WTC11 (cell line): ENCODE measurements around the gene CAMKMT. TPM values are rescaled to one million over a fixed set of nuclear protein-coding genes. Genes with fewer than 3 reads are reported as not detected.

Experiments
- ATAC-seq: fragments of 200-7000 bp; cut with Tn5 transposase; 2 replicates; pipeline ENCODE4 v1.10.0; 2021; ENCODE audit warnings: mild to moderate bottlenecking, moderate library complexity
- CTCF ChIA-PET: fragments of 300-600 bp; sonication (Branson Sonifier 250); formaldehyde crosslinking; loops from one replicate; lab custom pipeline; 2021; ENCODE audit warnings: antibody characterized with exemption; lab: Charles Lee
- POLR2A ChIA-PET: fragments of 350-600 bp; sonication (Branson Sonifier 250); formaldehyde crosslinking; loops from one replicate; lab custom pipeline; 2021; ENCODE audit warnings: antibody characterized with exemption; lab: Charles Lee
- DNase-seq: peaks from one replicate; pipeline ENCODE4 v3.0.0; 2021; ENCODE audit warnings: low spot score
- H3K27ac Mint-ChIP-seq: 2 replicates; pipeline ENCODE4 v1.8.0; 2021; ENCODE audit warnings: mixed read lengths
- H3K27me3 Mint-ChIP-seq: 2 replicates; pipeline ENCODE4 v1.8.0; 2021; ENCODE audit warnings: low read depth, mild to moderate bottlenecking, moderate library complexity, mixed read lengths
- H3K36me3 Mint-ChIP-seq: 2 replicates; pipeline ENCODE4 v1.8.0; 2021; ENCODE audit warnings: mixed read lengths
- H3K4me1 Mint-ChIP-seq: 2 replicates; pipeline ENCODE4 v1.8.0; 2022; ENCODE audit warnings: mixed read lengths
- H3K4me3 Mint-ChIP-seq: 2 replicates; pipeline ENCODE4 v1.8.0; 2021; ENCODE audit warnings: mild to moderate bottlenecking, moderate library complexity, mixed read lengths
- H3K9me3 Mint-ChIP-seq: 2 replicates; pipeline ENCODE4 v1.8.0; 2021; ENCODE audit warnings: mixed read lengths
- ELF4 ChIP-seq: sonication (generic); formaldehyde crosslinking; IDR thresholded peaks from 2 replicates; pipeline ENCODE4 v1.8.1; 2022; ENCODE audit warnings: low read depth, mild to moderate bottlenecking, moderate library complexity, missing genetic modification reagents
- GTF2I ChIP-seq: fragments of 250-450 bp; sonication (Bioruptor Pico); conservative IDR thresholded peaks from 2 replicates; pipeline ENCODE4 v1.4.0; 2021; ENCODE audit warnings: mild to moderate bottlenecking
- JAZF1 ChIP-seq: fragments of 250-450 bp; sonication (Bioruptor Pico); IDR thresholded peaks from 2 replicates; pipeline ENCODE4 v1.9.0; 2021; ENCODE audit warnings: moderate library complexity, mild to moderate bottlenecking, inconsistent platforms
- KAT7 ChIP-seq: sonication (generic); formaldehyde crosslinking; IDR thresholded peaks from 2 replicates; pipeline ENCODE4 v1.8.1; 2023; ENCODE audit warnings: missing genetic modification reagents, mild to moderate bottlenecking, borderline replicate concordance
- MXD4 ChIP-seq: fragments of 250-450 bp; sonication (Bioruptor Pico); IDR thresholded peaks from 2 replicates; pipeline ENCODE4 v1.8.0; 2021; ENCODE audit warnings: mild to moderate bottlenecking, moderate library complexity, borderline replicate concordance
- OVOL2 ChIP-seq: fragments of 250-450 bp; sonication (Bioruptor Pico); IDR thresholded peaks from 2 replicates; pipeline ENCODE4 v1.9.0; 2021; ENCODE audit warnings: mild to moderate bottlenecking, borderline replicate concordance
- RELA ChIP-seq: sonication (generic); formaldehyde crosslinking; IDR thresholded peaks from 2 replicates; pipeline ENCODE4 v1.8.1; 2022; ENCODE audit warnings: missing genetic modification reagents, mild to moderate bottlenecking, borderline replicate concordance
- SMAD3 ChIP-seq: sonication (generic); formaldehyde crosslinking; IDR thresholded peaks from 2 replicates; pipeline ENCODE4 v1.8.0; 2022; ENCODE audit warnings: missing genetic modification reagents, mild to moderate bottlenecking, borderline replicate concordance
- SOX15 ChIP-seq: fragments of 250-450 bp; sonication (Bioruptor Pico); IDR thresholded peaks from 2 replicates; pipeline ENCODE4 v1.9.0; 2021; ENCODE audit warnings: mild to moderate bottlenecking
- SP1 ChIP-seq: sonication (generic); formaldehyde crosslinking; conservative IDR thresholded peaks from 2 replicates; pipeline ENCODE4 v1.8.1; 2022; ENCODE audit warnings: missing genetic modification reagents
- TEAD1 ChIP-seq: sonication (generic); formaldehyde crosslinking; IDR thresholded peaks from 2 replicates; pipeline ENCODE4 v1.8.0; 2022; ENCODE audit warnings: mild to moderate bottlenecking, missing genetic modification reagents
- TEAD4 ChIP-seq: sonication (generic); formaldehyde crosslinking; IDR thresholded peaks from 2 replicates; pipeline ENCODE4 v1.8.0; 2022; ENCODE audit warnings: mild to moderate bottlenecking, missing genetic modification reagents
- TP53 ChIP-seq: sonication (generic); formaldehyde crosslinking; IDR thresholded peaks from 2 replicates; pipeline ENCODE4 v1.8.1; 2023; ENCODE audit warnings: mild to moderate bottlenecking, missing genetic modification reagents
- ZNF121 ChIP-seq: sonication (generic); formaldehyde crosslinking; IDR thresholded peaks from 2 replicates; pipeline ENCODE4 v1.8.0; 2023; ENCODE audit warnings: missing genetic modification reagents
- ZNF396 ChIP-seq: fragments of 250-450 bp; sonication (Bioruptor Pico); IDR thresholded peaks from 2 replicates; pipeline ENCODE4 v1.8.0; 2021; ENCODE audit warnings: mild to moderate bottlenecking, moderate library complexity, borderline replicate concordance
- ZNF671 ChIP-seq: fragments of 250-450 bp; sonication (Bioruptor Pico); IDR thresholded peaks from 2 replicates; pipeline ENCODE4 v1.8.0; 2021; ENCODE audit warnings: mild to moderate bottlenecking
- total RNA-seq: library from RNA; stranded (reverse); gene quantifications from 3 replicates; pipeline ENCODE4 v1.2.3, GENCODE V29; 2021
- TF ChIP-seq, protein P1 (sequence below): sonication (generic); formaldehyde crosslinking; IDR thresholded peaks from 2 replicates; pipeline ENCODE4 v1.8.0; 2023; ENCODE audit warnings: missing genetic modification reagents, mild to moderate bottlenecking, borderline replicate concordance
- TF ChIP-seq, protein P2 (sequence below): sonication (generic); formaldehyde crosslinking; IDR thresholded peaks from 2 replicates; pipeline ENCODE4 v1.8.1; 2023; ENCODE audit warnings: mild to moderate bottlenecking, moderate library complexity, missing genetic modification reagents
- TF ChIP-seq, protein P3 (sequence below): sonication (generic); formaldehyde crosslinking; IDR thresholded peaks from 2 replicates; pipeline ENCODE4 v1.8.1; 2023; ENCODE audit warnings: mild to moderate bottlenecking, missing genetic modification reagents, moderate library complexity
- TF ChIP-seq, protein P4 (sequence below): fragments of 250-450 bp; sonication (Bioruptor Pico); IDR thresholded peaks from 2 replicates; pipeline ENCODE4 v1.9.0; 2021; ENCODE audit warnings: mild to moderate bottlenecking
- TF ChIP-seq, protein P5 (sequence below): fragments of 250-450 bp; sonication (Bioruptor Pico); IDR thresholded peaks from 2 replicates; pipeline ENCODE4 v1.9.0; 2021; ENCODE audit warnings: moderate library complexity, mild to moderate bottlenecking, inconsistent platforms, borderline replicate concordance
- TF ChIP-seq, protein P6 (sequence below): sonication (generic); formaldehyde crosslinking; IDR thresholded peaks from 2 replicates; pipeline ENCODE4 v1.8.1; 2022; ENCODE audit warnings: mild to moderate bottlenecking, missing genetic modification reagents, moderate library complexity, borderline replicate concordance

CAMKMT gene
- total RNA-seq, 1 experiment from 2014 or later, result 20.6 TPM

DNA sequence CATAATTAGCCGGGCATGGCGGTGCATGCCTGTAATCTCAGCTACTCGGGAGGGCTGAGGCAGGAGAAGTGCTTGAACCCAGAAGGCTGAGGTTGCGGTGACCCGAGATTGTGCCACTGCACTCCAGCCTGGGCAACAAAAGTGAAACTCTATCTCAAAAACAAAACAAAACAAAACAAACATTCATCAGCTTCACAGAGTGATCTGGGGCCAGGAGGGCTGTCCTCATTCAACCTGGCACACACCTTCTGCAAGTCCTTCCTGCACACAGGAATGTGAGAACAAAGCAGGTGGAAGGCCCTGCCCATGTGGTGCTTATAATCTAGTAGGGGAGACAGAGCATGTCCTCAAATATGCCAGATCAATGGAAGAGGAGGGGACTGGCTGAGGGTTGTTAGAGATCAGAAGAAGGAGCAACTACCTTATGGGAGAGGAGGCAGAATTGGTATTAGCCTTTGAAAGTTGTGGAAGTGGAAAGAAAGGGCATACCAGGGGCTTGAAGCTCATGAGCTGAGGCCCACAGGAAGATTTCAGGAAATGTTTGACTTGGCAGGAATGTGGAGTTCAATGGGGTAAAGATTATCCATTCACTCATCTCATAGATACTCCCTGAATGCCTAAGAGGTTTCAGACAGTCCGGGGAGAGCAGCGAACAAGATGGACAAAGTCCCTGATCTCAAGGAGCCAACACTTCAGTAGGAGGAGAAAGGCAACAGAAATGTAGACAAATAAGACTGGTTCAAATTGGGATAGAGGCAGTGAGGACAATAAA, 424.5 kb downstream of the CAMKMT start (continued):
- TF ChIP-seq, protein P1, sequence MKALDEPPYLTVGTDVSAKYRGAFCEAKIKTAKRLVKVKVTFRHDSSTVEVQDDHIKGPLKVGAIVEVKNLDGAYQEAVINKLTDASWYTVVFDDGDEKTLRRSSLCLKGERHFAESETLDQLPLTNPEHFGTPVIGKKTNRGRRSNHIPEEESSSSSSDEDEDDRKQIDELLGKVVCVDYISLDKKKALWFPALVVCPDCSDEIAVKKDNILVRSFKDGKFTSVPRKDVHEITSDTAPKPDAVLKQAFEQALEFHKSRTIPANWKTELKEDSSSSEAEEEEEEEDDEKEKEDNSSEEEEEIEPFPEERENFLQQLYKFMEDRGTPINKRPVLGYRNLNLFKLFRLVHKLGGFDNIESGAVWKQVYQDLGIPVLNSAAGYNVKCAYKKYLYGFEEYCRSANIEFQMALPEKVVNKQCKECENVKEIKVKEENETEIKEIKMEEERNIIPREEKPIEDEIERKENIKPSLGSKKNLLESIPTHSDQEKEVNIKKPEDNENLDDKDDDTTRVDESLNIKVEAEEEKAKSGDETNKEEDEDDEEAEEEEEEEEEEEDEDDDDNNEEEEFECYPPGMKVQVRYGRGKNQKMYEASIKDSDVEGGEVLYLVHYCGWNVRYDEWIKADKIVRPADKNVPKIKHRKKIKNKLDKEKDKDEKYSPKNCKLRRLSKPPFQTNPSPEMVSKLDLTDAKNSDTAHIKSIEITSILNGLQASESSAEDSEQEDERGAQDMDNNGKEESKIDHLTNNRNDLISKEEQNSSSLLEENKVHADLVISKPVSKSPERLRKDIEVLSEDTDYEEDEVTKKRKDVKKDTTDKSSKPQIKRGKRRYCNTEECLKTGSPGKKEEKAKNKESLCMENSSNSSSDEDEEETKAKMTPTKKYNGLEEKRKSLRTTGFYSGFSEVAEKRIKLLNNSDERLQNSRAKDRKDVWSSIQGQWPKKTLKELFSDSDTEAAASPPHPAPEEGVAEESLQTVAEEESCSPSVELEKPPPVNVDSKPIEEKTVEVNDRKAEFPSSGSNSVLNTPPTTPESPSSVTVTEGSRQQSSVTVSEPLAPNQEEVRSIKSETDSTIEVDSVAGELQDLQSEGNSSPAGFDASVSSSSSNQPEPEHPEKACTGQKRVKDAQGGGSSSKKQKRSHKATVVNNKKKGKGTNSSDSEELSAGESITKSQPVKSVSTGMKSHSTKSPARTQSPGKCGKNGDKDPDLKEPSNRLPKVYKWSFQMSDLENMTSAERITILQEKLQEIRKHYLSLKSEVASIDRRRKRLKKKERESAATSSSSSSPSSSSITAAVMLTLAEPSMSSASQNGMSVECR (CRISPR knock-in tag), result no peak
- TF ChIP-seq, protein P2, sequence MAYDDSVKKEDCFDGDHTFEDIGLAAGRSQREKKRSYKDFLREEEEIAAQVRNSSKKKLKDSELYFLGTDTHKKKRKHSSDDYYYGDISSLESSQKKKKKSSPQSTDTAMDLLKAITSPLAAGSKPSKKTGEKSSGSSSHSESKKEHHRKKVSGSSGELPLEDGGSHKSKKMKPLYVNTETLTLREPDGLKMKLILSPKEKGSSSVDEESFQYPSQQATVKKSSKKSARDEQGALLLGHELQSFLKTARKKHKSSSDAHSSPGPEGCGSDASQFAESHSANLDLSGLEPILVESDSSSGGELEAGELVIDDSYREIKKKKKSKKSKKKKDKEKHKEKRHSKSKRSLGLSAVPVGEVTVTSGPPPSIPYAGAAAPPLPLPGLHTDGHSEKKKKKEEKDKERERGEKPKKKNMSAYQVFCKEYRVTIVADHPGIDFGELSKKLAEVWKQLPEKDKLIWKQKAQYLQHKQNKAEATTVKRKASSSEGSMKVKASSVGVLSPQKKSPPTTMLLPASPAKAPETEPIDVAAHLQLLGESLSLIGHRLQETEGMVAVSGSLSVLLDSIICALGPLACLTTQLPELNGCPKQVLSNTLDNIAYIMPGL (CRISPR knock-in tag), result no peak
- TF ChIP-seq TP53 (no peak), RELA (no peak), TEAD1 (CRISPR knock-in tag) (no peak), ZNF671 (no peak), KAT7 (CRISPR knock-in tag) (no peak)
- TF ChIP-seq, protein P3, sequence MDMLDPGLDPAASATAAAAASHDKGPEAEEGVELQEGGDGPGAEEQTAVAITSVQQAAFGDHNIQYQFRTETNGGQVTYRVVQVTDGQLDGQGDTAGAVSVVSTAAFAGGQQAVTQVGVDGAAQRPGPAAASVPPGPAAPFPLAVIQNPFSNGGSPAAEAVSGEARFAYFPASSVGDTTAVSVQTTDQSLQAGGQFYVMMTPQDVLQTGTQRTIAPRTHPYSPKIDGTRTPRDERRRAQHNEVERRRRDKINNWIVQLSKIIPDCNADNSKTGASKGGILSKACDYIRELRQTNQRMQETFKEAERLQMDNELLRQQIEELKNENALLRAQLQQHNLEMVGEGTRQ (CRISPR knock-in tag), result no peak
- TF ChIP-seq, protein P4, sequence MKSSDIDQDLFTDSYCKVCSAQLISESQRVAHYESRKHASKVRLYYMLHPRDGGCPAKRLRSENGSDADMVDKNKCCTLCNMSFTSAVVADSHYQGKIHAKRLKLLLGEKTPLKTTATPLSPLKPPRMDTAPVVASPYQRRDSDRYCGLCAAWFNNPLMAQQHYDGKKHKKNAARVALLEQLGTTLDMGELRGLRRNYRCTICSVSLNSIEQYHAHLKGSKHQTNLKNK (CRISPR knock-in tag), result no peak

DNA sequence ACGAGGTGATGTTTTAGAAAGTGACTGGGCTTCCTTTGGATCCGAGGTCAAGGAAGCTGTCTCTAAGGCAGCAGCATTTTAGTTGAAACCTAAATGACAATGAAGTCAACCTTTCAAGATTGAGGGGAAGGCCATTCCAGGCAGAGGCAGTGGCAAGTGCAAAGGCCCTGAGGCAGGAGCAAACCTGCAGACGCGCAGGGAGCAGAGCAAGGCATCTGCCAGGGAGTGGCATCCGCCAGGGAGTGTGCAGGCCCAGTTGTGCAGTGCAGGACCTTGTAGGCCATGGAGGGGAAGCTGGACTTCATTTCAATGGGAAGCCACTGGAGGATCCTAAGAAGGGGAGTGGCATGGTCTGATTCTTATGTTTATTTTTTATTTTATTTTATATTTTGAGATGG, 425.1 kb downstream of the CAMKMT start:
- Mint-ChIP-seq H3K4me3 (no peak overlapping the region), H3K9me3 (peaks cover 19% of the 10 kb centered on the region)
- no peak for DNase-seq
- no peak for ATAC-seq
- peak; percentile 83 for TF ChIP-seq GTF2I (CRISPR knock-in tag)
- no peak for TF ChIP-seq ELF4
- TF ChIP-seq, protein P3 (CRISPR knock-in tag), result no peak
- TF ChIP-seq MXD4 (CRISPR knock-in tag), result no peak
- TF ChIP-seq KAT7 (CRISPR knock-in tag), result no peak
- TF ChIP-seq OVOL2 (CRISPR knock-in tag), result no peak
- TF ChIP-seq, all 79 proteins: peak for 1
- no peak overlapping the region for H3K27ac Mint-ChIP-seq
- POLR2A ChIA-PET, result no interaction called here
- H3K36me3 Mint-ChIP-seq, result peaks cover 8% of the 10 kb centered on the region
- H3K27me3 Mint-ChIP-seq, result no peaks in the 10 kb centered on the region; the same call in none of the 2 replicates
- CTCF ChIA-PET, result interaction anchor here (1.4 kb wide), 1 partner anchor 8 kb away, joined by 4 read pairs; no protein-coding TSS in a partner anchor
- H3K4me1 Mint-ChIP-seq, result peaks cover 42% of the 10 kb centered on the region

DNA sequence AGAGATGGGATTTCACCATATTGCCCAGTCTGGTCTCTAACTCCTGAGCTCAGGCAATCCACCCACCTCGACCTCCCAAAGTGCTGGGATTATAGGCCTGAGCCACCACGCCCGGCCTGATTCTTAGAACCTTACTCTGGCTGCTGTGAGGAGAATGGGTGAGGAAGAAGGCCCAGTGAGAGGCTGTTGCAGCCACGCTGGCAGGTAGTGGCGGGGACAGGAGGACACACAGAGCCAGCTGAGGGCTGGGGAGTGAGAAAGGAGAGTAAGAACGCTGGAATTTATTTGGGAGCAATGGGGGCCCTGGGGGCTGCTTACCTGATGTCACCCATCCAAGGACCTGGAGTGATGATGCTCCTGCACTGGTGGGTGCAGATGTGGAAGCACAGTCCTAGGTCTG, 425.9 kb downstream of the CAMKMT start:
- peaks cover 7% of the 10 kb centered on the region for H3K36me3 Mint-ChIP-seq
- ChIA-PET POLR2A (interaction anchor here (0.6 kb wide), 1 partner anchor 16 kb away, joined by 3 read pairs; no protein-coding TSS in a partner anchor), CTCF (interaction anchor here (1.4 kb wide), 1 partner anchor 9 kb away, joined by 4 read pairs; no protein-coding TSS in a partner anchor)
- H3K27ac Mint-ChIP-seq, result no peak overlapping the region
- ATAC-seq (no peak), DNase-seq (no peak)
- H3K9me3 Mint-ChIP-seq, result peaks cover 14% of the 10 kb centered on the region
- H3K4me3 Mint-ChIP-seq, result no peak overlapping the region
- H3K4me1 Mint-ChIP-seq, result peaks cover 42% of the 10 kb centered on the region
- no peaks in the 10 kb centered on the region; the same call in none of the 2 replicates for H3K27me3 Mint-ChIP-seq
- no peak for TF ChIP-seq JAZF1 (CRISPR knock-in tag)
- no peak for TF ChIP-seq SMAD3 (CRISPR knock-in tag)
- TF ChIP-seq, protein P5, sequence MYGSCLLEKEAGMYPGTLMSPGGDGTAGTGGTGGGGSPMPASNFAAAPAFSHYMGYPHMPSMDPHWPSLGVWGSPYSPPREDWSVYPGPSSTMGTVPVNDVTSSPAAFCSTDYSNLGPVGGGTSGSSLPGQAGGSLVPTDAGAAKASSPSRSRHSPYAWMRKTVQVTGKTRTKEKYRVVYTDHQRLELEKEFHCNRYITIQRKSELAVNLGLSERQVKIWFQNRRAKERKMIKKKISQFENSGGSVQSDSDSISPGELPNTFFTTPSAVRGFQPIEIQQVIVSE (CRISPR knock-in tag), result no peak
- TF ChIP-seq TEAD4, result no peak
- TF ChIP-seq KAT7 (CRISPR knock-in tag), result no peak
- no peak for TF ChIP-seq SOX15 (CRISPR knock-in tag)
- no peak for TF ChIP-seq SP1 (CRISPR knock-in tag)
- TF ChIP-seq ZNF121 (CRISPR knock-in tag), result no peak
- TF ChIP-seq, protein P6, sequence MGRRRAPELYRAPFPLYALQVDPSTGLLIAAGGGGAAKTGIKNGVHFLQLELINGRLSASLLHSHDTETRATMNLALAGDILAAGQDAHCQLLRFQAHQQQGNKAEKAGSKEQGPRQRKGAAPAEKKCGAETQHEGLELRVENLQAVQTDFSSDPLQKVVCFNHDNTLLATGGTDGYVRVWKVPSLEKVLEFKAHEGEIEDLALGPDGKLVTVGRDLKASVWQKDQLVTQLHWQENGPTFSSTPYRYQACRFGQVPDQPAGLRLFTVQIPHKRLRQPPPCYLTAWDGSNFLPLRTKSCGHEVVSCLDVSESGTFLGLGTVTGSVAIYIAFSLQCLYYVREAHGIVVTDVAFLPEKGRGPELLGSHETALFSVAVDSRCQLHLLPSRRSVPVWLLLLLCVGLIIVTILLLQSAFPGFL (CRISPR knock-in tag), result no peak
- TF ChIP-seq ZNF396 (CRISPR knock-in tag), result no peak
